GM18867 (cell line): ENCODE results near the gene EYS.

Experiments
- ATAC-seq: cut with Tn5 transposase; IDR thresholded peaks from one replicate; pipeline ENCODE4 v1.9.1; 2021; ENCODE audit warnings: mild to moderate bottlenecking, moderate library complexity; ENCODE audit not compliant: unreplicated experiment

The EYS gene

GRCh38 chr6:64409948-64410347, 1297.1 kb downstream of the EYS start:
- no peak for ATAC-seq

- no peak for ATAC-seq
These were observed 1302.6 kb downstream of the EYS start for GRCh38 chr6:64404396-64404795.

DNA sequence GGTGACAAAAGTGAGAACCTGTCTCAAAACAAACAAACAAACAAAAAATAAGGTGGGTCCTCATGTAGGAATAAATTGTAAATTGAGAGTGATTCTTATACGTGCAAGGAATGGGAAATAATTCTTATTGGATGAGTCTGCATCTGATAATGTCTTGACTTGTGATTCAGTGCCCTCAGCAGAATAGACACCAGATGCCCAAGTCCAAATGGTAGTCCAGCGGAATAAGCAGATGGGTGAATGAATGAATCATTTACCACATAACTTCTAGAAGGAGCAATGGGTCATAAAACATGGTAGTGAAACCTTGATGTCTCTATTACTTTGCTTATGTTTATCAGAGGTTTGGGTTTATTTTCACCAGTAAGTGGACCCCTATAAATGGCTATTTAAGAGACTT, 1323.7 kb downstream of the EYS start:
- no peak for ATAC-seq

GRCh38 chr6:64376394-64376793, 1330.6 kb downstream of the EYS start:
- ATAC-seq: no peak

- no peak for ATAC-seq
These were observed 1349.6 kb downstream of the EYS start for GRCh38 chr6:64357430-64357829.

GRCh38 chr6:64347411-64347810, 1359.6 kb downstream of the EYS start:
- no peak for ATAC-seq

DNA sequence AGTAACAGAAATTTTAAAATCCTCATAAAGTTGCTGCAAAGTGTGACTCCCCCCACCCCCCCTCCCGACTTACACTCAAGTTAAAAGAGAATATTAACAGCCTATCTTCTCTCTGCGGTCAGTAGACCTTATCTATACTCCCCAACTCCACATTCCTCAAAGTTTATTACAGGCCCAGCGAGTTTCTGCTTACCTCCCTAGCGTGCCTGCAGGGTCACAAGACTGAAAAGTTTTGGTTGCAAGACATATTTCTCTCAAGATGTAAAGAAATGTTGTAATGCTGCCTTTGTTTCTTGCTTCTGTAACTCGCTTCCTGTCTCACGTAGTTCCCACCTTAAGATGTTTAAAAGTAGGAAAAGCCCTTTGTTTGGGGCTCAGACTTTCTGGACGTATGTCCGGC, 1371.8 kb downstream of the EYS start:
- no peak for ATAC-seq

DNA sequence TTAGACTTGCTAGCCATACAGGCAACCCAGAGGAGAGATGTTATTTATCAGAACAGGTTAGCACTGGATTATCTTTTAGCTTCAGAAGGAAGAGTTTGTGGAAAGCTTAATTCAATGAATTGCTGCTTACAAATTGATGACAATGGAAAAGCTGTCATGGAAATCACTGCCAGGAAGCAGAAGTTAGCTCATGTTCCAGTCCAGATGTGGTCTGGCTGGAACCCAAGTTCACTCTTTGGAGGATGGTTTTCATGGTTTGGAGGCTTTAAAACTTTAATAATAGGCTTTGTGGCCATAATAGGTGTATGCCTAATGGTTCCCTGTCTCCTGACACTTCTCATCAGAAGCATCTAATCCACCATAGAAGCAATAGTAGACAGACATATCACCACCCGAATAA, 1372.4 kb downstream of the EYS start:
- no peak for ATAC-seq

DNA sequence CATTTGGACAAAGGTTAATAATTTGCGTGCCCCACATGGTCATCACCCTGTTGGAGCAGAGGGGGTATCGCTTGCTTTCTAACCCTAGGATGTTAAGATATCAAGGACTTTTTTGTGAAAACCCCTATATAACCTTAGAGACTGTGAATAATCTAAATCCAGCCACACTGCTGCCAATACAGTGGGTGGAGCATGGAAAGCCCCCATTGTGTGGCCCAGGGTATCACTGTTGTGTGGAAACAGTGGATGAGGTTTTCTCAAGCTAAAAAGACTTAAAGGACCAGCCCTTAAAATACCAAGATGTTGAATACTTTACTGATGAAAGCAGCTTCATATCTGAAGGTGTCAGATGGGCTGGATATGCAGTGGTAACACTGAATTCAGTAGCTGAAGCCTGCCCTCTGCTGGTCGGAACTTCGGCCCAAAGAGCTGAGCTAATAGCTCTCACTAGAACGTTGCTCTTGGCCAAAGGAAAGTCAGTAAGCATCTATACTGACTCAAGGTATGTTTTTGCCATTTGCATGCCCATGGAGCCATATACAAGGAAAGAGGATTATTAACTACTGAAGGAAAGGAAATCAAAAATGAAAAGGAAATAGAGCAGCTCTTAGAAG, 1376.2 kb downstream of the EYS start:
- peak; percentile 66 for ATAC-seq

GRCh38 chr6:64326939-64327338, 1380.1 kb downstream of the EYS start:
- no peak for ATAC-seq

DNA sequence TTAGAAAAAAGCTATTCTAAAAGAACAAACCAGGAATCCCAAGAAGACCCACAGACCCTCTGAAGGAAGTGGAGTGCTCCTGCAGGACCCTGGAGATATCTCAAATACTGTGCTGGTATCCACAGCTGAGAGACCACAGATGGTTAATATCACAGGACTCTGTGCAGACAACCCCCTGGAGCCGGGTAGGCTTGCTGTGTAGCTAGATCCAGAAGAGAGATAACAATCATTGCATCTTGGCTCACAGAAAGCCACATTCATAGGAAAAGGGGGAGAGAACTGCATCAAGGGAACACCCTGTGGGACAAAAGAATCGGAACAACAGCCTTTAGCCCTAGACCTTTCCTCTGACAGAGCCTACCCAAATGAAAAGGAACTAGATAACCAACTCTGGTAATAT, 1381.9 kb downstream of the EYS start:
- no peak for ATAC-seq

DNA sequence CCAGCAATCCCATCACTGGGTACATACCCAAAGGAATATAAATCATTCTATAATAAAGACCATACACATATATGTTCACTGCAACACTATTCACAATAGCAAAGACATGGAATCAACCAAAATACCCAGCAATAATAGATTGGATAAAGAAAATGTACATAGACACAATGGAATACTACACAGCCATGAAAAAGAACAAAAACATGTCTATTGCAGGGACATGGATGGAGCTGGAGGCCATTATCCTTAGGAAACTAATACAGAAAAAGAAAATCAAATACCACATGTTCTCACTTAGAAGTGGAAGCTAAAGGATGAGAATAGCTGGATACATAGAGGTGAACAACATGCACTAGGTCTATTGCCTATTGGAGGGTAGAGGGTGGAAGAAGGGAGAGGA, 1396.8 kb downstream of the EYS start:
- ATAC-seq: no peak

DNA sequence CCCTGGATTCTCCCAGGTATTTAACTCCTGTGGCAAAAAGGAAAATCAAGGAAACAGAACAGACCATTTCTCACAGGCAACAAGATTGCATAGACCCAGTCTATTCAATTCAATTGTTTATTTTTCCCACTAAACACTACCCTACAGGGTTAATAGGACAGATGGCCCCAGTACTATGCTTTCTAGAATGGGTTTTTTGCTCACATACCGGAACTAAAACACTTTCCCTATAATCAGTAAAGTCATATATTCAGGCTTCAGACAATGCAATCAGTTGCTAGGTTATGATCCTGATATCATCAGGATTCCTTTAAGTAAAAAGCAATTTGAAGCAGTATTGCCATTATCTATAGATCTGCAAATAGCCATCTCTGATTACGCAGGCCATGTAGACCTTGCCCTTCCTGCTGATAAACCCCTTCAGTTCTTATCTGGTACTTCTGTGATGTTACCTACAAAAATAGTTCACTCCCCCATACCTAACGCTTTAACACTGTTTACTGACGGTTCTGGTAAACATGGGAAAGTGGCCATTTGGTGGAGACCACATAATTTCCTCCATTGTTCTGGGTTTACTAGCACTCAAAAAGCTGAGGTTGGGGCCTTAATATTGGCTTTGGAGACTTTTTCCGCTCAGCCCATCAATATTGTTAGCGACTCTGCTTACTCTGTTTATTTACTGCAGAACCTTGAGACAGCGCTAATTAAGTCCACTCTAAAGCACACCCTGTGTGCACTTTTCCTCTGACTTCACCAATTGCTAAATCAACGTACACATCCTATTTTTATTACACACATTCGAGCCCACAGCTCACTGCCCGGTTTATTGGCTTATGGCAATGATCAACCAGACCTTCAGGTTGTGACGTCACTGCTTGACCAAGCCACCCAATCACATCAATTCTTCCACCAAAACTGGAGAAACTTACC, 1405.5 kb downstream of the EYS start:
- ATAC-seq: no peak

DNA sequence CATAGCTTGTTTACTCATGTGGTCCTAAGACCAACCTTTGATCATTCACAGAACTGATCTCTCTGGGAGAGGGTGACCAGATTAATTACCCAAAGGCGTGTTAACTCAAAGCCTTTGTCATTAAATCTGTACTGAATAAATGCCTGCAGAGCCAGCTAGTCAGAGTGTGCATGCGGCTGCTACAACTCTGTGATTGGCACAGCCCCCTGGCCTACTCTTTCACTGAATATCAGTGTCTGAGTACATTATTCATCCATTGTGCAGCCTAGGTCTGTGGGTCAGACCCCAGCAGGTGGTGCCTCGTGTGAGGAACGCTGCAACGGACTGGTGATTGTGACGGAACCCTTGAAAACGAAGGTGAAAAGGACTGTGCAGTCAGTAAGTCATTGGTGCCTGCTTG, 1407.8 kb downstream of the EYS start:
- no peak for ATAC-seq

DNA sequence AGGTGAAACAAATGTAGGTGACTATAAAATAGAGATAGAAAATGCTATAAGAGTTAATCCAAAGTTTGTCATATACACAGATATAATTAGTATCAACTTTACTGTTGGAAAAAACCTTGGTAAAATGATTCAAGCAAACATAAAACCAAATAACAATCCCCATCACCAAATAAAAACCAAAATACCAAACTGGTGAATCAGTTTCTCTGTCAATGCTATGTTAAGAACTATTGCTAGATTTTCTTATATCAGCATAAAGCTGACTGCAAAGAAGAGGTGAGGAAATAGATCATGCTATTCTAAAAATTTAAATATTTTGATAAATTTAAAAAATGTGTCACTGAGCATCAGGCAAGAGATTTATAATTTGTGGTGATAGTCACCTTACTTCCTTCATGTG, 1413.0 kb downstream of the EYS start:
- ATAC-seq: no peak

- ATAC-seq: no peak
These were observed 1413.7 kb downstream of the EYS start for GRCh38 chr6:64293298-64293697.

DNA sequence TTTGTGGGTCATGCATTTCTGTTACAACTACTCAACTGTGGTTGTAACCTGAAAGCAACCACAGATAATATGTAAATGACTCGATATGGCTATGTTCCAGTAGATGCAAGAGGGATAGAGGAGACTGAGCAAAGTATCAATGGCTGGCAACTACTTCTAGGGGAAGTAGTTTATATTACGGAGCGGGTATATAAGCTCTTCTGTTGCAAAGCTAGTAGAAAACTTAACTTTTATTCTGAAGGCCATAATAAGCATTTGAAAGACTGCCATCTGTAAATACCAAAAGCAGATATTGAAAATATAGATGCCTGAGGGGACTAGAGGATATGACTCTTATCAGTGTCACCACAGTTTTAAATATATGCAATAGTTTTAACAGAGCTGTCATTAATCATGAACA, 1416.2 kb downstream of the EYS start:
- ATAC-seq: no peak

GRCh38 chr6:64289931-64290330, 1417.1 kb downstream of the EYS start:
- ATAC-seq: no peak

DNA sequence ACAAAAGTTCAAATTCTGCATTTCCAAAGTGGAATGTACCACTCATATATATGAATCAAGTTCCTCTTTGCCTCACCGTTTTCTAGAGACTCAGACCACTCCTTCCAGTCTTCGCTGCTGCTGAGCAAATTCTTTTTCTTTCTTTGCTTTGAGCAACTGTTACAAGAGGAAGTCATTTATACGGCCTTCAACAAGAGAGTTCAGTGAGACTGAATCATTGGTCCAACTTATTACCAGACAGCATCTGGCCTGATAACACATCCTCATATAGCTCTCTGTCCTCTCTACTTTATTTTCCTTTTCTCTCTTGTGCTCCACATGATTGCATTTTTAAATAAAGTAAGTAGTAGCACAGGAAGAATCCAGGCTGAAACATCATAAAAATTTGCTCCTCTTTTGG, 1418.7 kb downstream of the EYS start:
- ATAC-seq: no peak

GRCh38 chr6:64281167-64281566, 1425.9 kb downstream of the EYS start:
- no peak for ATAC-seq

GRCh38 chr6:64280569-64280968, 1426.5 kb downstream of the EYS start:
- no peak for ATAC-seq

DNA sequence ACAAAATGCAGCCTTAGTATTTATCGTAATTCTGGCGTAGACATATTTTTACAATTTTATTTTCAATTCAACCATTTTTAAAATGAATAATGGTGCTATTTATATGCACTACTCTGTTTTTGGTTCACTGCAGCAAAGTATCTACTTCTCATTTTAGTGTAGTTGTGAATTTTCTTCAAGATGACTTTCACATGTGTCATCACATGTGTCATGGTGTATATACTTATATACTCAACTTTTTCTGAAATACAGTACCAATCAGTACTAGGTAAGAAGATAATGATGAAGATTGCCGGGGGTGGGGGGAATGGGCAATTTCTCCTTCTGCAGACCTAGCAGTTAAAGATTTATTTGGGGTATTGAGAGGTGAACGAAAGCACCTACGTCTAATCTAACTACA, 1436.9 kb downstream of the EYS start:
- ATAC-seq: no peak
